Measurements from ENCODE around the gene KLK2. TPM values are rescaled to one million over a fixed set of nuclear protein-coding genes. Genes with fewer than 3 reads are reported as not detected.

KLK2 gene
- total RNA-seq, 1 experiment from 2014 or later, result not detected

DNA sequence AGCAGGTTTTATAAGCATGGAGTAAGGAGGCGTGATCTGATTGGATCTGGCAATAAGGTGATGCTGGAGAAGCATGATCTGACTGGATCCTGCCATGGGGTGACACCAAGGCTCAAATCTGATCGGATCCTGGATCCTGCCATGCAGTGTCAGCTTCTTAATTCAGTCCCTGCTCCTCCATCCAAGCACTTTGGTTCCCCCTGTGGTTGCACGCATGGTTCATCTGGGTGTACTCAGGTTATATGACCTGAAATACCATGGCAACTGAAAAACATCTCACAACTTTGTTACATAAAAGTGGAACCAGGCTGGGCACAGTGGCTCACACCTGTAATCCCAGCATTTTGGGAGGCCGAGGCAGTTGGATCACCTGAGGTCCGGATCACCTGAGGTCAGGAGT lies 55.6 kb downstream of the KLK2 start:
- TF ChIP-seq POLR2A (IDR thresholded peaks at IDR 0.05; ENCODE audit: borderline replicate concordance, extremely low read depth, insufficient read depth, insufficient read length) (no peak), YY1 (IDR thresholded peaks at IDR 0.05; ENCODE audit: extremely low read depth, insufficient replicate concordance, low read depth, low read length) (no peak), ZFX (IDR thresholded peaks at IDR 0.05) (no peak), CBX3 (IDR thresholded peaks at IDR 0.05; ENCODE audit: low read depth) (no peak), CTCF (IDR thresholded peaks at IDR 0.05 in 2 of 3, conservative IDR thresholded peaks at IDR 0.05 in 1 of 3; ENCODE audit: borderline replicate concordance in 1 of 3, insufficient read depth in 1 of 3, low read depth in 2 of 3, low read length in 2 of 3) (no peak), EZH2 (IDR thresholded peaks at IDR 0.05) (no peak), JUND (IDR thresholded peaks at IDR 0.05) (no peak), SP1 (IDR thresholded peaks at IDR 0.05; ENCODE audit: low read depth) (no peak), EGR1 (IDR thresholded peaks at IDR 0.05; ENCODE audit: low read depth) (no peak), RAD21 (IDR thresholded peaks at IDR 0.05; ENCODE audit: low read depth) (no peak), ELF1 (IDR thresholded peaks at IDR 0.05; ENCODE audit: borderline replicate concordance, low read depth) (no peak), FOSL1 (IDR thresholded peaks at IDR 0.05; ENCODE audit: low read depth) (no peak), EZH2phosphoT487 (IDR thresholded peaks at IDR 0.05; ENCODE audit: borderline replicate concordance) (no peak), ZNF274 (IDR thresholded peaks at IDR 0.05; ENCODE audit: low read depth, low read length) (no peak)
- TF ChIP-seq, protein P1, sequence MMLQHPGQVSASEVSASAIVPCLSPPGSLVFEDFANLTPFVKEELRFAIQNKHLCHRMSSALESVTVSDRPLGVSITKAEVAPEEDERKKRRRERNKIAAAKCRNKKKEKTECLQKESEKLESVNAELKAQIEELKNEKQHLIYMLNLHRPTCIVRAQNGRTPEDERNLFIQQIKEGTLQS (IDR thresholded peaks at IDR 0.05), result no peak
- TF ChIP-seq, protein P2, sequence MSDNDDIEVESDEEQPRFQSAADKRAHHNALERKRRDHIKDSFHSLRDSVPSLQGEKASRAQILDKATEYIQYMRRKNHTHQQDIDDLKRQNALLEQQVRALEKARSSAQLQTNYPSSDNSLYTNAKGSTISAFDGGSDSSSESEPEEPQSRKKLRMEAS (IDR thresholded peaks at IDR 0.05), result no peak
- intact Hi-C loops (cut with micrococcal nuclease), result no loop called here
- Histone ChIP-seq H3K27ac (ENCODE audit: low read depth, low read length) (no peak overlapping the region), H3K79me2 (ENCODE audit: insufficient read depth, low read length) (no peaks in the 10 kb centered on the region), H3K9me3 (ENCODE audit: control insufficient read depth in 1 of 2, insufficient read depth in 1 of 2, low read depth in 1 of 2, low read length in 2 of 2) (no peaks in the 10 kb centered on the region), H3K4me2 (ENCODE audit: low read length) (no peak overlapping the region), H3K9me2 (ENCODE audit: insufficient read depth) (no peaks in the 10 kb centered on the region), H2AFZ (ENCODE audit: low read depth, low read length, poor library complexity, severe bottlenecking) (no peak overlapping the region), H3K4me1 (ENCODE audit: control insufficient read depth in 1 of 2, insufficient read depth in 2 of 2, low read length in 2 of 2) (peaks cover 43 to 45% of the 10 kb centered on the region in 2 experiments), H3K27me3 (ENCODE audit: insufficient read depth, low read length) (no peaks in the 10 kb centered on the region), H3K36me3 (ENCODE audit: control insufficient read depth in 1 of 2, insufficient read depth in 2 of 2, low read length in 2 of 2) (no peaks in the 10 kb centered on the region), H3K4me3 (replicated peaks in 1 of 2; ENCODE audit: low read depth in 1 of 2, low read length in 2 of 2) (no peak overlapping the region), H3K9ac (ENCODE audit: low read length) (no peak overlapping the region), H4K20me1 (ENCODE audit: insufficient read depth) (no peaks in the 10 kb centered on the region)
- ATAC-seq, result no peak
- no peak for DNase-seq (ENCODE audit: low read depth, low spot score)
- no TSS peak for BruUV-seq (replicated peaks)
- CTCF ChIA-PET, result interaction anchor here (1.1 to 10.4 kb wide), 2 partner anchors 89 to 168 kb away, joined by 3 to 62 read pairs; no protein-coding TSS in a partner anchor
- RAD21 ChIA-PET (ENCODE audit: low non-redundant PET in 1 of 2, low total read pairs in 2 of 2, uncharacterized antibody in 2 of 2, unreplicated experiment in 2 of 2), result interaction anchor here in 1 of 2 experiments (2.8 kb wide), 1 partner anchor 88 kb away, joined by 8 read pairs; no protein-coding TSS in a partner anchor
- POLR2A ChIA-PET, result no interaction called here

Other genes with a start within 250 kb of the KLK2 start
- gene SYT3, start 233.6 kb upstream of the KLK2 start, total RNA-seq (2021; ENCODE audit: unreplicated experiment), result 4.6 TPM
- gene C19orf81, start 224.0 kb upstream of the KLK2 start, total RNA-seq (2021; ENCODE audit: unreplicated experiment), result 14.5 TPM
- 3.0 TPM for gene SHANK1, start 153.6 kb upstream of the KLK2 start, total RNA-seq (2021; ENCODE audit: unreplicated experiment)
- 7.1 TPM for gene CLEC11A, start 150.1 kb upstream of the KLK2 start, total RNA-seq (2021; ENCODE audit: unreplicated experiment)
- not detected for gene GPR32, start 103.0 kb upstream of the KLK2 start, total RNA-seq (2021; ENCODE audit: unreplicated experiment)
- not detected for gene ACP4, start 83.0 kb upstream of the KLK2 start, total RNA-seq (2021; ENCODE audit: unreplicated experiment)
- 3.3 TPM for gene KLK1, start 49.7 kb upstream of the KLK2 start, total RNA-seq (2021; ENCODE audit: unreplicated experiment)
- not detected for gene KLK15, start 39.9 kb upstream of the KLK2 start, total RNA-seq (2021; ENCODE audit: unreplicated experiment)
- gene KLK3, start 18.5 kb upstream of the KLK2 start, total RNA-seq (2021; ENCODE audit: unreplicated experiment), result not detected
- 0.84 TPM for gene KLK4, start 38.0 kb downstream of the KLK2 start, total RNA-seq (2021; ENCODE audit: unreplicated experiment)
- gene KLK5, start 79.6 kb downstream of the KLK2 start, total RNA-seq (2021; ENCODE audit: unreplicated experiment), result 1.2 TPM
- gene KLK6, start 96.2 kb downstream of the KLK2 start, total RNA-seq (2021; ENCODE audit: unreplicated experiment), result 40.5 TPM
- 30.5 TPM for gene KLK7, start 110.5 kb downstream of the KLK2 start, total RNA-seq (2021; ENCODE audit: unreplicated experiment)
- gene KLK8, start 128.2 kb downstream of the KLK2 start, total RNA-seq (2021; ENCODE audit: unreplicated experiment), result 92.8 TPM
- gene KLK10, start 146.3 kb downstream of the KLK2 start, total RNA-seq (2021; ENCODE audit: unreplicated experiment), result 33.6 TPM
- gene KLK11, start 153.2 kb downstream of the KLK2 start, total RNA-seq (2021; ENCODE audit: unreplicated experiment), result not detected
- gene KLK12, start 161.6 kb downstream of the KLK2 start, total RNA-seq (2021; ENCODE audit: unreplicated experiment), result not detected
- gene KLK13, start 191.7 kb downstream of the KLK2 start, total RNA-seq (2021; ENCODE audit: unreplicated experiment), result 3.2 TPM
- 0.76 TPM for gene KLK14, start 209.4 kb downstream of the KLK2 start, total RNA-seq (2021; ENCODE audit: unreplicated experiment)
- 14.0 TPM for gene CTU1, start 235.0 kb downstream of the KLK2 start, total RNA-seq (2021; ENCODE audit: unreplicated experiment)

Measured in HCT116 (cell line).